Stomach (tissue), 9 donors: ENCODE results near the gene NME4. TPM values are rescaled to one million over a fixed set of nuclear protein-coding genes. Genes with fewer than 3 reads are reported as not detected.

Experiments
- DNase-seq, 2 donors: peaks; one replicate each; pipeline versions ENCODE4 v3.0.0 to v3.0.0-alpha.2; 2013 to 2019
- H3K27ac ChIP-seq, 5 donors: fragments of 200-600 bp in 4 of 5; sonication (generic) in 4 of 5; one replicate each; pipeline ENCODE4 v1.5.1; 2013 to 2019; ENCODE audit warnings: mild to moderate bottlenecking in 1 of 5, moderate library complexity in 1 of 5
- H3K27me3 ChIP-seq, 3 donors: fragments of 200-600 bp; sonication (generic); one replicate each; pipeline ENCODE4 v1.5.1; 2017 to 2019; ENCODE audit warnings: mixed run types in 1 of 3
- H3K36me3 ChIP-seq, 4 donors: fragments of 200-600 bp; sonication (generic); 1 replicate in 3 of 4; 2 replicates in 1 of 4; pipeline ENCODE4 v1.5.1; 2016 to 2019
- H3K4me1 ChIP-seq, 4 donors: fragments of 200-600 bp; sonication (generic); one replicate each; pipeline ENCODE4 v1.5.1; 2016 to 2019
- H3K4me3 ChIP-seq, 4 donors: fragments of 200-600 bp; sonication (generic) in 3 of 4; one replicate each; pipeline ENCODE4 v1.5.1; 2016 to 2019; ENCODE audit warnings: mild to moderate bottlenecking in 1 of 4
- H3K9me3 ChIP-seq, 4 donors: fragments of 200-600 bp; sonication (generic); one replicate each; pipeline ENCODE4 v1.5.1; 2016 to 2019
- CTCF ChIP-seq, 7 experiments: fragments of 450-650 bp in 4 of 7; fragments of 200-600 bp in 3 of 7; sonication (generic) in 3 of 7; IDR thresholded peaks; one replicate each; pipeline ENCODE4 v1.5.1; 2016 to 2019; ENCODE audit warnings: antibody characterized with exemption in 7 of 7, control low read depth in 2 of 7, mild to moderate bottlenecking in 1 of 7
- EP300 ChIP-seq: sonication (generic); formaldehyde crosslinking; IDR thresholded peaks from one replicate; pipeline ENCODE4 v1.6.1; 2017; ENCODE audit warnings: antibody characterized with exemption
- POLR2A ChIP-seq, 4 donors: fragments of 450-650 bp; IDR thresholded peaks; one replicate each; pipeline ENCODE4 v1.6.1; 2016; ENCODE audit warnings: antibody characterized with exemption in 4 of 4, control low read depth in 2 of 4, mild to moderate bottlenecking in 1 of 4, moderate library complexity in 1 of 4
- POLR2AphosphoS5 ChIP-seq, 3 donors: sonication (generic); formaldehyde crosslinking; IDR thresholded peaks; one replicate each; pipeline ENCODE4 v1.6.1; 2016; ENCODE audit warnings: antibody characterized with exemption in 3 of 3
- WGBS, 5 donors: extraction: QIAGEN DNeasy Blood & Tissue Kit in 3 of 5; methylation state at CpG; one replicate each; pipeline versions ENCODE4 v1.1.5 to v1.1.7; 2013 to 2018; 5-methylcytosine and 5-hydroxymethylcytosine counted together
- intact Hi-C: fragments of 100-400 bp; cut with DNase I; formaldehyde crosslinking; loops from one replicate; pipeline ENCODE4 v1.15.1; 2023; ENCODE audit warnings: low total_unique reads
- polyA plus RNA-seq, 3 donors: library from polyadenylated mRNA; stranded (reverse); fragments of 200-250 nt; gene quantifications; one replicate each; pipeline ENCODE4 v1.2.3, GENCODE V29; 2013
- total RNA-seq, 5 donors: library from RNA; depleted of rRNA; stranded (reverse); fragments of >200 nt; gene quantifications; one replicate each; pipeline versions ENCODE4 v1.1.0 to v1.2.3, GENCODE V29; 2014 to 2016
- donor health status: healthy with polysubstance abuse.
- donor health status: Bipolar disorder and iron deficiency.
- donor health status: healthy.

The NME4 gene
- total and polyA plus RNA-seq, 8 donors = 23.3 to 187 (median 89.8) TPM

GRCh38 chr16:359067-359763 lies 37.8 kb upstream of the NME4 start:
- intact Hi-C loops = no loop called here
- H3K9me3 ChIP-seq = no peaks in the 10 kb centered on the region
- no peak overlapping the region for H3K27ac ChIP-seq
- WGBS, 5 donors = 73 to 77% (median 76%) methylated on average over 15 to 19 of the region's 19 CpGs
- H3K4me3 ChIP-seq = no peak overlapping the region
- TF ChIP-seq POLR2AphosphoS5 (IDR thresholded peaks at IDR 0.05) (no peak), POLR2A (IDR thresholded peaks at IDR 0.05) (no peak), EP300 (no peak), CTCF (IDR thresholded peaks at IDR 0.05) (no peak)
- peaks cover 0 to 14% (median 0%) of the 10 kb centered on the region in 3 donors for H3K27me3 ChIP-seq
- DNase-seq = no peak
- no peaks in the 10 kb centered on the region for H3K36me3 ChIP-seq
- H3K4me1 ChIP-seq = peaks cover 0 to 9% (median 7%) of the 10 kb centered on the region in 4 donors

- no peak for DNase-seq
- intact Hi-C loops = loop anchor here (10.0 kb wide), 1 partner anchor 125 kb away; the partner anchor contains the start of gene FAM234A
- 87 to 91% (median 90%) methylated on average over 37 to 47 of the region's 47 CpGs for WGBS, 5 donors
- Histone ChIP-seq H3K36me3 (no peaks in the 10 kb centered on the region), H3K9me3 (no peaks in the 10 kb centered on the region), H3K27ac (no peak overlapping the region), H3K27me3 (peaks cover 0 to 21% (median 0%) of the 10 kb centered on the region in 3 donors), H3K4me3 (no peak overlapping the region), H3K4me1 (peaks cover 0 to 16% (median 15%) of the 10 kb centered on the region in 4 donors)
- TF ChIP-seq CTCF (IDR thresholded peaks at IDR 0.05) (no peak), EP300 (no peak), POLR2A (IDR thresholded peaks at IDR 0.05) (no peak), POLR2AphosphoS5 (IDR thresholded peaks at IDR 0.05) (no peak)
Observed at GRCh38 chr16:359871-360697, 36.9 kb upstream of the NME4 start.

GRCh38 chr16:360698-361336 lies 36.2 kb upstream of the NME4 start:
- Histone ChIP-seq H3K27ac (no peak overlapping the region), H3K4me3 (no peak overlapping the region), H3K36me3 (no peaks in the 10 kb centered on the region), H3K4me1 (peaks cover 0 to 16% (median 15%) of the 10 kb centered on the region in 4 donors), H3K9me3 (no peaks in the 10 kb centered on the region), H3K27me3 (peaks cover 0 to 21% (median 0%) of the 10 kb centered on the region in 3 donors)
- DNase-seq = no peak
- intact Hi-C loops = loop anchor here (10.0 kb wide), 1 partner anchor 126 kb away; the partner anchor contains the start of gene FAM234A
- WGBS, 5 donors = 90 to 94% (median 93%) methylated on average over 42 to 47 of the region's 47 CpGs
- TF ChIP-seq EP300 (no peak), CTCF (IDR thresholded peaks at IDR 0.05) (no peak), POLR2AphosphoS5 (IDR thresholded peaks at IDR 0.05) (no peak)

- Histone ChIP-seq H3K9me3 (no peaks in the 10 kb centered on the region), H3K27me3 (peaks cover 0 to 21% (median 0%) of the 10 kb centered on the region in 3 donors), H3K4me3 (no peak overlapping the region), H3K36me3 (peaks cover 0 to 6% (median 4%) of the 10 kb centered on the region in 4 donors), H3K27ac (no peak overlapping the region), H3K4me1 (peaks cover 0 to 16% (median 15%) of the 10 kb centered on the region in 4 donors)
- intact Hi-C loops = loop anchor here (10.0 kb wide), 1 partner anchor 127 kb away; the partner anchor contains the start of gene FAM234A
- WGBS, 5 donors = 83 to 89% (median 87%) methylated on average over 10 to 30 of the region's 30 CpGs
- TF ChIP-seq CTCF (IDR thresholded peaks at IDR 0.05) (no peak), POLR2AphosphoS5 (IDR thresholded peaks at IDR 0.05) (no peak), POLR2A (IDR thresholded peaks at IDR 0.05) (no peak), EP300 (no peak)
- DNase-seq = no peak
Observed at GRCh38 chr16:361341-361871, 35.6 kb upstream of the NME4 start.
